WERI-Rb-1 (cell line): ENCODE measurements around the gene SERP2.

ENCODE experiments used
- DNase-seq: peaks from one replicate; pipeline ENCODE4 v3.0.0-alpha.2; 2020
- H3K27ac ChIP-seq: fragments of 250-450 bp; sonication (Bioruptor Pico); 2 replicates; pipeline ENCODE4 v1.5.1; 2020; ENCODE audit warnings: mild to moderate bottlenecking, moderate library complexity
- H3K27me3 ChIP-seq: fragments of 250-450 bp; sonication (Bioruptor Pico); 2 replicates; pipeline ENCODE4 v1.5.1; 2021; ENCODE audit warnings: mild to moderate bottlenecking, low read depth, moderate library complexity; ENCODE audit not compliant: insufficient read depth, severe bottlenecking
- H3K36me3 ChIP-seq: fragments of 250-450 bp; sonication (Bioruptor Pico); 2 replicates; pipeline ENCODE4 v1.5.1; 2020; ENCODE audit warnings: mild to moderate bottlenecking, moderate library complexity
- H3K4me3 ChIP-seq: 2 replicates; pipeline ENCODE4 v1.5.1; 2011; ENCODE audit warnings: low read depth, mild to moderate bottlenecking, control low read depth, low read length
- H3K9me3 ChIP-seq: fragments of 250-450 bp; sonication (Bioruptor Pico); 2 replicates; pipeline ENCODE4 v1.5.1; 2021; ENCODE audit warnings: mild to moderate bottlenecking, moderate library complexity; ENCODE audit not compliant: severe bottlenecking
- TF ChIP-seq, protein P1 (sequence below): IDR thresholded peaks from 2 replicates; pipeline ENCODE4 v1.5.1; 2011; ENCODE audit warnings: low read depth, mild to moderate bottlenecking, control low read depth, inconsistent platforms, low read length

Gene SERP2

DNA sequence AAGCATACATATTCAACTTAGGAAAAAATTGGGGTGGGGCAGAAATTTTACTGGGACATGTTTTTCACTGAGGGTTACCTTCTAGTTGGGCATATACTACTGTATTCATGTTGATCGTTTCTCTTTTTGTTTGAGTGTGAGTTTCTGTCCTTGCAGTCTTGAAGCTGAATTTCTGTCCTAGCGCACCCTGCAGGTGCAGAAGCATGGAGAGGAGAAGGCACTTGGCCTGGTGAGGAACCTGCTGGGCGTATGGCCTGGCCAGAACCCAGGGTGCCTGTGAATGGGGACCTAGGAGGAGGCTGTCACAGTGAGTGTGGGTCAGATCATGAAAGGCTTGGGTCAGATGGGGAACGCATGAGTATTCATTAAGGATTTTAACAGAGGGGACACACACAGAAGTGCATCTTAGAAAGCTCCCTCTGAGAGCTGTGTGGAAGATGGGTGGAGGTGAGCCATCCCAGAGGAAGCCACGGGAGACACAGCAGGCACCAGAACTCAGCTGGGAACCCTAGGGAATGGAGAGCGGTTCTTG is 36.8 kb downstream of the SERP2 start:
- Histone ChIP-seq H3K27ac (no peak overlapping the region), H3K36me3 (no peaks in the 10 kb centered on the region), H3K9me3 (no peaks in the 10 kb centered on the region), H3K27me3 (no peaks in the 10 kb centered on the region), H3K4me3 (no peak overlapping the region)
- DNase-seq: no peak
- TF ChIP-seq, protein P1, sequence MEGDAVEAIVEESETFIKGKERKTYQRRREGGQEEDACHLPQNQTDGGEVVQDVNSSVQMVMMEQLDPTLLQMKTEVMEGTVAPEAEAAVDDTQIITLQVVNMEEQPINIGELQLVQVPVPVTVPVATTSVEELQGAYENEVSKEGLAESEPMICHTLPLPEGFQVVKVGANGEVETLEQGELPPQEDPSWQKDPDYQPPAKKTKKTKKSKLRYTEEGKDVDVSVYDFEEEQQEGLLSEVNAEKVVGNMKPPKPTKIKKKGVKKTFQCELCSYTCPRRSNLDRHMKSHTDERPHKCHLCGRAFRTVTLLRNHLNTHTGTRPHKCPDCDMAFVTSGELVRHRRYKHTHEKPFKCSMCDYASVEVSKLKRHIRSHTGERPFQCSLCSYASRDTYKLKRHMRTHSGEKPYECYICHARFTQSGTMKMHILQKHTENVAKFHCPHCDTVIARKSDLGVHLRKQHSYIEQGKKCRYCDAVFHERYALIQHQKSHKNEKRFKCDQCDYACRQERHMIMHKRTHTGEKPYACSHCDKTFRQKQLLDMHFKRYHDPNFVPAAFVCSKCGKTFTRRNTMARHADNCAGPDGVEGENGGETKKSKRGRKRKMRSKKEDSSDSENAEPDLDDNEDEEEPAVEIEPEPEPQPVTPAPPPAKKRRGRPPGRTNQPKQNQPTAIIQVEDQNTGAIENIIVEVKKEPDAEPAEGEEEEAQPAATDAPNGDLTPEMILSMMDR: no peak

GRCh38 chr13:44411841-44412240 is 38.2 kb downstream of the SERP2 start:
- TF ChIP-seq, protein P1: no peak
- Histone ChIP-seq H3K4me3 (no peak overlapping the region), H3K36me3 (no peaks in the 10 kb centered on the region), H3K27ac (no peak overlapping the region), H3K27me3 (no peaks in the 10 kb centered on the region), H3K9me3 (no peaks in the 10 kb centered on the region)
- no peak for DNase-seq

GRCh38 chr13:44412346-44412935 is 38.8 kb downstream of the SERP2 start:
- Histone ChIP-seq H3K9me3 (no peaks in the 10 kb centered on the region), H3K27ac (no peak overlapping the region), H3K4me3 (no peak overlapping the region), H3K27me3 (no peaks in the 10 kb centered on the region), H3K36me3 (no peaks in the 10 kb centered on the region)
- TF ChIP-seq, protein P1: no peak
- no peak for DNase-seq

- no peak overlapping the region for H3K4me3 ChIP-seq
- no peaks in the 10 kb centered on the region for H3K36me3 ChIP-seq
- no peak for DNase-seq
- TF ChIP-seq, protein P1: no peak
- no peaks in the 10 kb centered on the region for H3K9me3 ChIP-seq
- no peaks in the 10 kb centered on the region for H3K27me3 ChIP-seq
- H3K27ac ChIP-seq: no peak overlapping the region
These were observed 39.5 kb downstream of the SERP2 start for GRCh38 chr13:44413095-44413494.

GRCh38 chr13:44414716-44415115 is 41.1 kb downstream of the SERP2 start:
- no peaks in the 10 kb centered on the region for H3K9me3 ChIP-seq
- TF ChIP-seq, protein P1: no peak
- no peak overlapping the region for H3K27ac ChIP-seq
- no peak overlapping the region for H3K4me3 ChIP-seq
- H3K36me3 ChIP-seq: no peaks in the 10 kb centered on the region
- no peaks in the 10 kb centered on the region for H3K27me3 ChIP-seq
- no peak for DNase-seq

DNA sequence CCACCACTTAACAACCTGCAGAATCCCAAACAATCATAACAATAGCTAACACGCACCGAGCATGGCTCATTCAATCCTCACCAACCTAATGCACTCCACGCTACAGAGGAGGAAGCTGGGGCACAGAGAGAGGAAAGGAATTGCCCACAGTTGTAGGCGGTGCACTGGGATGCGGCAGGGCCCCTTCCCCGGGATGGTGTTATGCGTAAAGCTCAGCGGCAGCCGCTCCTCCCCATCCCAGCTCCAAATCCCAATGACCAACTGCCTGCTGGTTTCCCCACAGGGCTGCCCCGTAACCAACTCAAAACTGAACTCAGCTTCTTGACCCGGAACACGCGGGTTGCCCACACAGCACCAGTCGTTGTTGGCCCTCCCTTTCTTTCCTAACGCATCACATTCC is 42.2 kb downstream of the SERP2 start:
- H3K9me3 ChIP-seq: no peaks in the 10 kb centered on the region

More for the DNA sequence above, 42.2 kb downstream of the SERP2 start:
- TF ChIP-seq, protein P1: no peak
- Histone ChIP-seq H3K4me3 (no peak overlapping the region), H3K27ac (no peak overlapping the region), H3K27me3 (no peaks in the 10 kb centered on the region), H3K36me3 (no peaks in the 10 kb centered on the region)
- no peak for DNase-seq
